B cell (primary cell): ENCODE data around the gene AUNIP. TPM values are rescaled to one million over a fixed set of nuclear protein-coding genes. Genes with fewer than 3 reads are reported as not detected.
A peak's percentile ranks its signal among the peaks of the same experiment; 100 is the strongest.

ENCODE experiments used
- ATAC-seq: fragments of 200-7000 bp; cut with Tn5 transposase; one replicate; pipeline ENCODE4 v1.10.0; 2021; ENCODE audit warnings: low read depth, mild to moderate bottlenecking, moderate number of reproducible peaks, moderate library complexity
- CTCF ChIA-PET: fragments of 350-600 bp; sonication (Branson Sonifier 250); formaldehyde crosslinking; loops from one replicate; lab custom pipeline; 2021; ENCODE audit warnings: antibody characterized with exemption, inconsistent platforms; lab: Charles Lee
- POLR2A ChIA-PET: fragments of 350-600 bp; sonication (Branson Sonifier 250); formaldehyde crosslinking; loops from one replicate; lab custom pipeline; 2021; ENCODE audit warnings: antibody characterized with exemption; lab: Charles Lee
- DNase-seq: peaks from one replicate; pipeline ENCODE4 v3.0.0; 2013
- H2AFZ ChIP-seq: 2 replicates; pipeline ENCODE4 v1.6.1; 2012; ENCODE audit warnings: mild to moderate bottlenecking, low read depth, low read length; ENCODE audit not compliant: insufficient read depth, poor library complexity, severe bottlenecking
- H3K27ac ChIP-seq, 2 donors: 1 replicate in 1 of 2; 2 replicates in 1 of 2; pipeline ENCODE4 v1.5.1; 2012 to 2013; ENCODE audit warnings: low read length in 2 of 2, mild to moderate bottlenecking in 2 of 2, moderate library complexity in 1 of 2
- H3K27me3 ChIP-seq, 4 experiments: fragments of 200-600 bp in 1 of 4; sonication (generic) in 1 of 4; replicated peaks in 1 of 4; 1 replicate in 2 of 4; 2 replicates in 2 of 4; pipeline versions ENCODE4 v1.6.1 to v1.7.0; 2013 to 2016; ENCODE audit warnings: low read length in 3 of 4, mild to moderate bottlenecking in 2 of 4, mixed read lengths in 1 of 4, moderate library complexity in 1 of 4; ENCODE audit not compliant: insufficient read depth in 4 of 4, control insufficient read depth in 3 of 4; ENCODE audit errors: control extremely low read depth in 1 of 4
- H3K36me3 ChIP-seq, 2 experiments: replicated peaks in 1 of 2; 1 replicate in 1 of 2; 2 replicates in 1 of 2; pipeline versions ENCODE4 v1.6.1 to v1.7.1; 2013; ENCODE audit warnings: low read length in 1 of 2; ENCODE audit not compliant: insufficient read depth in 2 of 2, control insufficient read depth in 1 of 2; ENCODE audit errors: control extremely low read depth in 1 of 2, extremely low read depth in 1 of 2
- H3K4me1 ChIP-seq, 2 donors: fragments of 200-600 bp in 1 of 2; sonication (generic) in 1 of 2; 1 replicate in 1 of 2; 2 replicates in 1 of 2; pipeline versions ENCODE4 v1.5.1 to v1.6.1; 2013 to 2017; ENCODE audit warnings: low read length in 2 of 2; ENCODE audit not compliant: control insufficient read depth in 2 of 2, insufficient read depth in 2 of 2
- H3K4me2 ChIP-seq: replicated peaks from 2 replicates; pipeline ENCODE3; 2012; ENCODE audit warnings: mild to moderate bottlenecking, low read depth, low read length; ENCODE audit not compliant: poor library complexity, severe bottlenecking
- H3K4me3 ChIP-seq, 5 experiments: fragments of 200-600 bp in 1 of 5; sonication (generic) in 1 of 5; 1 replicate in 3 of 5; 2 replicates in 2 of 5; pipeline versions ENCODE4 v1.5.1 to v1.7.0; 2011 to 2016; ENCODE audit warnings: low read length in 4 of 5, mild to moderate bottlenecking in 4 of 5, low read depth in 2 of 5, control low read depth in 1 of 5, moderate library complexity in 1 of 5; ENCODE audit not compliant: insufficient read depth in 1 of 5; ENCODE audit errors: control extremely low read depth in 1 of 5, extremely low read depth in 1 of 5
- H3K79me2 ChIP-seq: fragments of 200-600 bp; sonication (generic); one replicate; pipeline ENCODE4 v1.6.0; 2016; ENCODE audit warnings: low read length; ENCODE audit not compliant: control insufficient read depth, insufficient read depth
- H3K9ac ChIP-seq: fragments of 200-600 bp; sonication (generic); 2 replicates; pipeline ENCODE4 v1.6.1; 2017; ENCODE audit warnings: mild to moderate bottlenecking, low read length, moderate library complexity
- H3K9me3 ChIP-seq, 3 donors: one replicate each; pipeline versions ENCODE4 v1.6.1 to v1.7.1; 2013; ENCODE audit warnings: low read length in 2 of 3; ENCODE audit not compliant: control insufficient read depth in 2 of 3, insufficient read depth in 1 of 3; ENCODE audit errors: control extremely low read depth in 1 of 3
- H4K20me1 ChIP-seq: 2 replicates; pipeline ENCODE4 v1.6.0; 2012; ENCODE audit warnings: mild to moderate bottlenecking, low read length; ENCODE audit not compliant: insufficient read depth, control insufficient read depth, poor library complexity, severe bottlenecking
- H3K27ac Mint-ChIP-seq: one replicate; pipeline ENCODE4 v1.8.0; 2021; ENCODE audit warnings: mixed read lengths
- H3K27me3 Mint-ChIP-seq: one replicate; pipeline ENCODE4 v1.8.0; 2021; ENCODE audit warnings: mixed read lengths
- H3K4me1 Mint-ChIP-seq: one replicate; pipeline ENCODE4 v1.8.0; 2021; ENCODE audit warnings: mixed read lengths
- H3K4me3 Mint-ChIP-seq: one replicate; pipeline ENCODE4 v1.8.0; 2021; ENCODE audit warnings: mixed read lengths
- H3K9me3 Mint-ChIP-seq: one replicate; pipeline ENCODE4 v1.8.0; 2022; ENCODE audit warnings: mixed read lengths; ENCODE audit not compliant: insufficient read depth
- EZH2 ChIP-seq: IDR thresholded peaks from 2 replicates; pipeline ENCODE4 v1.6.1; 2012; ENCODE audit warnings: borderline replicate concordance, low read depth, mild to moderate bottlenecking, moderate library complexity, low read length; ENCODE audit not compliant: insufficient read depth, poor library complexity, severe bottlenecking
- WGBS: methylation state at CpG from one replicate; pipeline ENCODE4 v1.1.5; 2013; ENCODE audit warnings: missing lambda C conversion rate; ENCODE audit not compliant: insufficient coverage; 5-methylcytosine and 5-hydroxymethylcytosine counted together
- intact Hi-C: fragments of 100-400 bp; cut with micrococcal nuclease; formaldehyde crosslinking; loops from one replicate; pipeline ENCODE4 v1.10.0; 2022
- polyA plus RNA-seq: library from polyadenylated mRNA; depleted of rRNA; stranded (reverse); fragments of >200 nt; gene quantifications from 2 replicates; pipeline ENCODE4 v1.2.3, GENCODE V29; 2012
- total RNA-seq, 2 donors: library from RNA; stranded (reverse); fragments of 120-200 nt in 1 of 2; gene quantifications; 1 replicate in 1 of 2; 2 replicates in 1 of 2; pipeline versions ENCODE4 v1.2.3 to v1.2.4, GENCODE V29; 2013 to 2022
- TF ChIP-seq, protein P1 (sequence below): fragments of 200-600 bp; IDR thresholded peaks from one replicate; pipeline ENCODE4 v1.8.0; 2022; ENCODE audit warnings: antibody characterized with exemption, mild to moderate bottlenecking

AUNIP gene
- total and polyA plus RNA-seq, 2 donors (not counting 1 experiment from before 2014, with no cell fraction given), result 0.27 TPM; not detected in 1

DNA sequence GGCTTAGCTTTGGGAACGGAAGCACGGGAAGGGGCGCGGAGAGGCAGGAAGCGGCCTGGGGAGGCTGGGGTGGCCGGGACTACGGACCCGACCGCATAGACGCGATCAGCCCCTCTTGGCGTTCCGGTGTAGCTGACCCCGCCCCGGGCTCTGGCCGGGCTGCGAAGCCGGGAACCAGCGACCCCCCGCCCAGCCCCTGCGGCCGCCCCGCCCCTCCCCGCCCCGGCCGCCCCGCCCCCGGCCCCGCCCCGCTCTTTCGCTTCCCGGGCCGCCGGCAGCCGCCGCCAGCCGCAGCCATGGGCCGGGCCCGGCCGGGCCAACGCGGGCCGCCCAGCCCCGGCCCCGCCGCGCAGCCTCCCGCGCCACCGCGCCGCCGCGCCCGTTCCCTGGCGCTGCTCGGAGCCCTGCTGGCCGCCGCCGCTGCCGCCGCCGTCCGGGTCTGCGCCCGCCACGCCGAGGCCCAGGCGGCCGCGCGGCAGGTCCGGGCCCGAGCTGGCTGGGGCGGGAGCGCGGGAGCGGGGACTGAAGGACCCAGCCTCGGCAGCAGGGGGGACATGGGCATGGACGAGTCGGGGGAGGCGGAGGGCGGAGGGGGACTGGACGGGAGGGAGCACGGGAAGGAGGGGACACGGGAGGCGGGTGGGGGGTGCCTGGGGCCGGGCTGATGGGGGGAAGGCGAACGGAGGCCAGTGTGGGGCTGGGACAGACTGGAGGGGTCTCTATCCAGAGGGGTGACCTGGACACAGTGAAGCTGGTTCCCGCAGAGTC lies 59.1 kb downstream of the AUNIP start, which contains the start of gene SELENON:
Gene SELENON, plus strand, starts transcription at position 259 of the 768 bp plus-strand sequence. Its CDS starts 38 bp downstream, at position 297.
- no peaks in the 10 kb centered on the region for H3K27me3 Mint-ChIP-seq
- Histone ChIP-seq H3K9ac (peak within 1 kb of the TSS; percentile 67), H3K9me3 (no peaks in the 10 kb centered on the region), H3K27me3 (peaks cover 0 to 4% (median 0%) of the 10 kb centered on the region in 4 experiments), H3K27ac (peak within 1 kb of the TSS in 1 of 2 donors; percentile 48), H2AFZ (peak within 1 kb of the TSS; percentile 87), H3K36me3 (no peaks in the 10 kb centered on the region), H3K79me2 (peaks cover 4% of the 10 kb centered on the region), H3K4me1 (peaks cover 13 to 21% of the 10 kb centered on the region in 2 donors), H4K20me1 (no peaks in the 10 kb centered on the region), H3K4me3 (peak within 1 kb of the TSS in 4 of 5 experiments; percentile 49 to 60 (median 54)), H3K4me2 (peak within 1 kb of the TSS; percentile 95)
- WGBS, result under 1% methylated on average over 91 of the region's 91 CpGs
- no peaks in the 10 kb centered on the region for H3K9me3 Mint-ChIP-seq
- POLR2A ChIA-PET, result interaction anchor here (0.6 kb wide), 1 partner anchor 307 kb away, joined by 5 read pairs; no protein-coding TSS in a partner anchor
- peaks cover 30% of the 10 kb centered on the region for H3K4me1 Mint-ChIP-seq
- TF ChIP-seq EZH2, result no peak
- TF ChIP-seq, protein P1, sequence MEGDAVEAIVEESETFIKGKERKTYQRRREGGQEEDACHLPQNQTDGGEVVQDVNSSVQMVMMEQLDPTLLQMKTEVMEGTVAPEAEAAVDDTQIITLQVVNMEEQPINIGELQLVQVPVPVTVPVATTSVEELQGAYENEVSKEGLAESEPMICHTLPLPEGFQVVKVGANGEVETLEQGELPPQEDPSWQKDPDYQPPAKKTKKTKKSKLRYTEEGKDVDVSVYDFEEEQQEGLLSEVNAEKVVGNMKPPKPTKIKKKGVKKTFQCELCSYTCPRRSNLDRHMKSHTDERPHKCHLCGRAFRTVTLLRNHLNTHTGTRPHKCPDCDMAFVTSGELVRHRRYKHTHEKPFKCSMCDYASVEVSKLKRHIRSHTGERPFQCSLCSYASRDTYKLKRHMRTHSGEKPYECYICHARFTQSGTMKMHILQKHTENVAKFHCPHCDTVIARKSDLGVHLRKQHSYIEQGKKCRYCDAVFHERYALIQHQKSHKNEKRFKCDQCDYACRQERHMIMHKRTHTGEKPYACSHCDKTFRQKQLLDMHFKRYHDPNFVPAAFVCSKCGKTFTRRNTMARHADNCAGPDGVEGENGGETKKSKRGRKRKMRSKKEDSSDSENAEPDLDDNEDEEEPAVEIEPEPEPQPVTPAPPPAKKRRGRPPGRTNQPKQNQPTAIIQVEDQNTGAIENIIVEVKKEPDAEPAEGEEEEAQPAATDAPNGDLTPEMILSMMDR, result no peak
- H3K4me3 Mint-ChIP-seq, result peak within 1 kb of the TSS; percentile 81
- ATAC-seq, result peak; percentile 80
- DNase-seq, result peak; percentile 47
- H3K27ac Mint-ChIP-seq, result peak within 1 kb of the TSS; percentile 67
- CTCF ChIA-PET, result interaction anchor here (0.5 to 3.3 kb wide), 5 partner anchors 9 to 559 kb away, joined by 3 to 13 read pairs (median 6); no protein-coding TSS in a partner anchor
- intact Hi-C loops, result loop anchor here (2.0 to 5.0 kb wide), 3 partner anchors 183 to 298 kb away; partner anchors contain the start of gene MAN1C1
